GM12864 (cell line): ENCODE measurements around the gene CFAP300.

Source experiments
- DNase-seq: peaks from one replicate; pipeline ENCODE4 v3.0.0-alpha.2; 2011; ENCODE audit warnings: low read depth
- H3K4me3 ChIP-seq: 2 replicates; pipeline ENCODE4 v1.5.1; 2011; ENCODE audit warnings: mild to moderate bottlenecking, low read depth, low read length, control low read depth
- CTCF ChIP-seq: IDR thresholded peaks from 2 replicates; pipeline ENCODE4 v1.5.1; 2011; ENCODE audit warnings: low read depth, mild to moderate bottlenecking, moderate library complexity, low read length, control low read depth, inconsistent platforms; ENCODE audit errors: missing control alignments

The CFAP300 gene

GRCh38 chr11:102112509-102112821, 65.2 kb downstream of the CFAP300 start:
- no peak for DNase-seq
- no peak overlapping the region for H3K4me3 ChIP-seq
- TF ChIP-seq CTCF, result no peak

- TF ChIP-seq CTCF, result no peak
- no peak for DNase-seq
- H3K4me3 ChIP-seq, result no peak overlapping the region
Measured at GRCh38 chr11:102114032-102114431, 66.8 kb downstream of the CFAP300 start.

GRCh38 chr11:102115557-102115956, 68.3 kb downstream of the CFAP300 start:
- no peak overlapping the region for H3K4me3 ChIP-seq
- DNase-seq, result no peak

GRCh38 chr11:102116453-102117205, 69.4 kb downstream of the CFAP300 start:
- no peak for TF ChIP-seq CTCF
- DNase-seq, result no peak
- no peak overlapping the region for H3K4me3 ChIP-seq

More at GRCh38 chr11:102115557-102115956, 68.3 kb downstream of the CFAP300 start:
- TF ChIP-seq CTCF, result no peak

- H3K4me3 ChIP-seq, result no peak overlapping the region
Measured at GRCh38 chr11:102117472-102118113, 70.4 kb downstream of the CFAP300 start.

GRCh38 chr11:102118937-102119336, 71.7 kb downstream of the CFAP300 start:
- H3K4me3 ChIP-seq, result no peak overlapping the region
- DNase-seq, result no peak
- TF ChIP-seq CTCF, result no peak

More at GRCh38 chr11:102117472-102118113, 70.4 kb downstream of the CFAP300 start:
- DNase-seq, result no peak
- no peak for TF ChIP-seq CTCF
